Vagina (tissue), 2 donors: ENCODE measurements around the gene KLHL4. TPM values are rescaled to one million over a fixed set of nuclear protein-coding genes. Genes with fewer than 3 reads are reported as not detected.

Experiments
- DNase-seq, 2 donors: peaks; one replicate each; pipeline ENCODE4 v3.0.0-alpha.2; 2017; ENCODE audit errors: extremely low spot score in 2 of 2
- H3K27ac ChIP-seq: fragments of 200-600 bp; sonication (generic); one replicate; pipeline ENCODE4 v1.5.1; 2019
- H3K27me3 ChIP-seq: fragments of 200-600 bp; sonication (generic); one replicate; pipeline ENCODE4 v1.5.1; 2019
- H3K36me3 ChIP-seq, 2 donors: fragments of 200-600 bp; sonication (generic); one replicate each; pipeline ENCODE4 v1.5.1; 2017 to 2019
- H3K4me1 ChIP-seq: fragments of 200-600 bp; sonication (generic); one replicate; pipeline ENCODE4 v1.5.1; 2019
- H3K4me3 ChIP-seq, 2 donors: fragments of 200-600 bp; sonication (generic); 1 replicate in 1 of 2; 2 replicates in 1 of 2; pipeline ENCODE4 v1.5.1; 2016 to 2019
- H3K9me3 ChIP-seq: fragments of 200-600 bp; sonication (generic); one replicate; pipeline ENCODE4 v1.5.1; 2019
- CTCF ChIP-seq, 3 experiments: fragments of 450-650 bp in 2 of 3; fragments of 200-600 bp in 1 of 3; sonication (generic) in 1 of 3; IDR thresholded peaks; one replicate each; pipeline ENCODE4 v1.5.1; 2017 to 2019; ENCODE audit warnings: antibody characterized with exemption in 3 of 3, mild to moderate bottlenecking in 2 of 3, moderate library complexity in 2 of 3
- POLR2A ChIP-seq, 2 donors: fragments of 450-650 bp; IDR thresholded peaks; one replicate each; pipeline ENCODE4 v1.6.1; 2017; ENCODE audit warnings: antibody characterized with exemption in 2 of 2, mild to moderate bottlenecking in 2 of 2, moderate library complexity in 2 of 2
- POLR2AphosphoS5 ChIP-seq, 2 donors: sonication (generic); formaldehyde crosslinking; IDR thresholded peaks; one replicate each; pipeline ENCODE4 v1.9.0; 2017; ENCODE audit warnings: antibody characterized with exemption in 2 of 2, mild to moderate bottlenecking in 2 of 2, low read depth in 1 of 2; ENCODE audit not compliant: insufficient read depth in 1 of 2
- intact Hi-C: fragments of 100-400 bp; cut with DNase I; formaldehyde crosslinking; loops from one replicate; pipeline ENCODE4 v1.15.1; 2023
- total RNA-seq: library from RNA; depleted of rRNA; stranded (reverse); fragments of >200 nt; gene quantifications from one replicate; pipeline ENCODE4 v1.2.3, GENCODE V29; 2016

The KLHL4 gene
- total RNA-seq, 1 donor from 2014 or later, result 0.25 TPM

GRCh38 chrX:87710580-87710979 is 193.0 kb downstream of the KLHL4 start:
- no peaks in the 10 kb centered on the region for H3K9me3 ChIP-seq
- H3K27ac ChIP-seq, result no peak overlapping the region
- H3K27me3 ChIP-seq, result no peaks in the 10 kb centered on the region
- intact Hi-C loops, result no loop called here
- no peak overlapping the region for H3K4me3 ChIP-seq
- no peak for DNase-seq
- no peaks in the 10 kb centered on the region for H3K4me1 ChIP-seq
- H3K36me3 ChIP-seq, result no peaks in the 10 kb centered on the region
- no peak for TF ChIP-seq CTCF (IDR thresholded peaks at IDR 0.05)
- no peak for TF ChIP-seq POLR2A (IDR thresholded peaks at IDR 0.05)
- no peak for TF ChIP-seq POLR2AphosphoS5 (IDR thresholded peaks at IDR 0.05; ENCODE audit: insufficient read depth in 1 of 2, low read depth in 1 of 2)
